CD4-positive, alpha-beta memory T cell (primary cell): Measurements from ENCODE around the gene ZNF844. TPM values are rescaled to one million over a fixed set of nuclear protein-coding genes. Genes with fewer than 3 reads are reported as not detected.

ENCODE experiments used
- polyA plus RNA-seq, 2 donors: library from polyadenylated mRNA; unstranded; fragments of 300-500 nt; fragmentation: Illumina TruSeq; gene quantifications; one replicate each; pipeline ENCODE4 v1.2.3, GENCODE V29; 2021
- total RNA-seq, 2 experiments: library from RNA; stranded (reverse); gene quantifications; one replicate each; pipeline ENCODE4 v1.2.3, GENCODE V29; 2021

The ZNF844 gene
- total and polyA plus RNA-seq, 4 experiments from 2014 or later = 2.3 to 9.8 (median 6.0) TPM

Other genes with a start within 250 kb of the ZNF844 start
- gene ZNF439, start 216.0 kb upstream of the ZNF844 start, total RNA-seq = 10 to 100 TPM; 16.9 to 17.7 TPM
- 1 to 10 TPM in 1 of 2 donors, under 1 TPM in 1; 0.72 to 5.6 TPM for gene ZNF439, start 216.0 kb upstream of the ZNF844 start, polyA plus RNA-seq
- 1 to 10 TPM; 7.5 to 8.5 TPM for gene ZNF69, start 176.9 kb upstream of the ZNF844 start, total RNA-seq
- gene ZNF69, start 176.9 kb upstream of the ZNF844 start, polyA plus RNA-seq = 1 to 10 TPM in 1 of 2 donors, under 1 TPM in 1; 0.57 to 3.1 TPM
- 10 to 100 TPM; 24.9 to 25.6 TPM for gene ZNF700, start 139.6 kb upstream of the ZNF844 start, total RNA-seq
- gene ZNF700, start 139.6 kb upstream of the ZNF844 start, polyA plus RNA-seq = 1 to 10 TPM; 3.2 to 5.6 TPM
- 10 to 100 TPM; 14.3 to 16.4 TPM for gene ZNF763, start 99.7 kb upstream of the ZNF844 start, total RNA-seq
- 1 to 10 TPM; 2.6 to 3.7 TPM for gene ZNF763, start 99.7 kb upstream of the ZNF844 start, polyA plus RNA-seq
- under 1 TPM; 0.38 to 0.44 TPM for gene ZNF433, start 29.1 kb upstream of the ZNF844 start, total RNA-seq
- 1 to 10 TPM in 1 of 2 donors, under 1 TPM in 1; 0.98 to 2.2 TPM for gene ZNF433, start 29.1 kb upstream of the ZNF844 start, polyA plus RNA-seq
- not detected for gene ZNF878, start 11.8 kb upstream of the ZNF844 start, total RNA-seq
- not detected for gene ZNF878, start 11.8 kb upstream of the ZNF844 start, polyA plus RNA-seq
- gene ZNF20, start 75.6 kb downstream of the ZNF844 start, total RNA-seq = 1 to 10 TPM; 4.0 to 7.4 TPM
- 1 to 10 TPM; 1.6 to 2.2 TPM for gene ZNF20, start 75.6 kb downstream of the ZNF844 start, polyA plus RNA-seq
- gene ZNF625, start 92.0 kb downstream of the ZNF844 start, total RNA-seq = 1 to 10 TPM; 2.1 to 2.6 TPM
- gene ZNF625, start 92.0 kb downstream of the ZNF844 start, polyA plus RNA-seq = under 1 TPM in 1 of 2 donors, not detected in 1; 0.52 TPM
- 10 to 100 TPM; 26.9 to 32.8 TPM for gene ZNF136, start 98.4 kb downstream of the ZNF844 start, total RNA-seq
- gene ZNF136, start 98.4 kb downstream of the ZNF844 start, polyA plus RNA-seq = 10 to 100 TPM; 17.0 to 18.5 TPM
- gene ZNF44, start 230.2 kb downstream of the ZNF844 start, total RNA-seq = 10 to 100 TPM; 62.2 TPM
- gene ZNF44, start 230.2 kb downstream of the ZNF844 start, polyA plus RNA-seq = 10 to 100 TPM; 27.9 to 43.9 TPM